GM21619 (cell line): Measurements from ENCODE around the gene FOXRED1.

Experiments used
- ATAC-seq: cut with Tn5 transposase; IDR thresholded peaks from one replicate; pipeline ENCODE4 v1.9.1; 2021; ENCODE audit not compliant: unreplicated experiment

FOXRED1 gene

GRCh38 chr11:126311401-126312291 is 42.7 kb downstream of the FOXRED1 start:
- peak; percentile 75 for ATAC-seq

GRCh38 chr11:126312961-126313360 is 44.0 kb downstream of the FOXRED1 start:
- no peak for ATAC-seq

- no peak for ATAC-seq
Observed at GRCh38 chr11:126313826-126314225, 44.9 kb downstream of the FOXRED1 start.

GRCh38 chr11:126317432-126317755 is 48.4 kb downstream of the FOXRED1 start:
- no peak for ATAC-seq

GRCh38 chr11:126317756-126318573 is 49.0 kb downstream of the FOXRED1 start:
- no peak for ATAC-seq

GRCh38 chr11:126318574-126319373 is 49.8 kb downstream of the FOXRED1 start:
- peak; percentile 97 for ATAC-seq

- ATAC-seq: no peak
Observed at GRCh38 chr11:126319374-126319740, 50.4 kb downstream of the FOXRED1 start.

GRCh38 chr11:126322996-126323395 is 54.0 kb downstream of the FOXRED1 start:
- ATAC-seq: no peak

- no peak for ATAC-seq
Observed at GRCh38 chr11:126327281-126328000, 58.5 kb downstream of the FOXRED1 start.
